Subcutaneous adipose tissue (tissue), 4 donors: ENCODE results near the gene ELMO2. TPM values are rescaled to one million over a fixed set of nuclear protein-coding genes. Genes with fewer than 3 reads are reported as not detected.

Experiments used
- CTCF ChIP-seq: fragments of 450-650 bp; IDR thresholded peaks from one replicate; pipeline ENCODE4 v1.5.1; 2016; ENCODE audit warnings: low read depth, mild to moderate bottlenecking, control low read depth, antibody characterized with exemption, moderate library complexity
- total RNA-seq, 4 donors: library from RNA; depleted of rRNA; stranded (reverse); fragments of >200 nt; gene quantifications; one replicate each; pipeline ENCODE4 v1.1.0, GENCODE V29; 2016

Gene ELMO2
- total RNA-seq, 4 donors from 2014 or later = 37.3 to 54.7 (median 44.0) TPM

- no peak for TF ChIP-seq CTCF
These were observed 39.2 kb downstream of the ELMO2 start for GRCh38 chr20:46367234-46367633.

- no peak for TF ChIP-seq CTCF
These were observed 39.6 kb downstream of the ELMO2 start for GRCh38 chr20:46366826-46367225.

DNA sequence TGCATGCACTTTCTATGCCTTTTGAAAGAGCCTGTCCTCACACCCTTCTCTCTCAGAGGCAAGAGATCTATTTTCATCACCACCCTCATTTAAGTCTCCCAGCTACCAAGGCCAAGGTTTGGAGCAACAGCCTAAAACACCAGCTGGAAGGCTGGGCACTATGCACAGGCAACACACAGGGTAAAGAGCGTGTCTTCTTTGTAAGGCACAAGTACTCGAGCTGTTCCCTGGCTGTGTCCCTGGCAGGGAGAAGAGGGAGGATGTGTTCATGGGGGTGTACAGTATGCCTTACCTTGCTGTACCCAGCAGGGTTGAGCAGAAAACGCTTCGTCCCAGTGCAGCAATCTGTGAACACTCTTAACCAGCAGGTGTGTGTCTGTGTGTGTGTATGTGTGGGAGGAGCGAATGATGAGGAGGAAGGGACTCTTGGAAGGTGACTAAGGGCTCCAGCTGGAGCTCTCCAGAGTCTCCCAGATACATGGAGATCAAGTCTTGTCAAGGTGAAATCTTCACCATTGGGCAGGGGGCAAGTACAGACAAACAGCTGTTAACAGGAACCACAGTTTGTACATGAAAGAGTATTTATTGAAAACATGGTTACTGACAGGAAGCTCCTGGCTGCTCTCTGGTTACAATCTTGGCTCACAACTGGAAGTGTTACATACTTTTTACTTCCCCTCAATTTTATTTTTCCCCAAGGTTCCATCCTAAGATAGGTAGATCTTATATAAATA, 40.8 kb downstream of the ELMO2 start:
- no peak for TF ChIP-seq CTCF

- no peak for TF ChIP-seq CTCF
These were observed 41.5 kb downstream of the ELMO2 start for GRCh38 chr20:46364670-46365486.

DNA sequence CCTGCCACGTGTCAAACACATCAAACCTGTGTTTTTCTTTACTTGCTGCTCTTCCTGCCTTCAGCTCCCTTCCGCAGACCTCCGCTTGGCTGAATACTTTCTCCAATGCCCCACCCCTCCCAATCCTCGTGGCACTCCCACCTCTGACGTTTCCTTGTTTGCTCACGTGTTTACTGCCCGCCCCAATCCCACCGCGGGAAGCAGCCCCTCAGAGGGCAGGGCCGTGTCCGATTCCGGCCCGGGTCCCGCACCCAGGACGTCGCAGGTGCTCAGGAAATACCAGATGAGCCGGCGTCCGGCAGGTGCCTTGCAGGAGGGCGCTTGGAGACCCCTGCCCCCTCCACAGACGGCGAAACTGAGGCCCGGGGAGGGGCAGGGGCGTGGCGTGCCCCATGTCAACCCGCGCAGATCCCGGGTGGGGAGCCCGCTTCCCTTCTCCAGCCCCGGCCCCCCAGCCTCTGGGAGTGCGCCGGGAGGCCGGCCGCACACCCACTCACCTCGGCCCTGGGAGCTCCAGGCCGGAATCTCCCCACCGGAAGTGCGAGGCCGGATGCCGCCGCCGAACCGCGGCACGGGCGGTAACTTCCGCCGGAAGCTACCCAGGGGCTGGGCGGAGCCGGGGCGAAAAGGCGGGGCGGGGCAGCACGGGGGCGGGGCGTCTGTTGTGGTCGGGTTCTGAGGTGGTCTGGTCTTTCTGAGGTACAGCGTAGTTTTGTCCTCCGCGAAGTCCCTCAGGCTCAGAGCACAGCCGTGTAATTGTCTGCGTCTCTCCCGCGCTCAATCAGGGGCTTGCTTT, 42.3 kb downstream of the ELMO2 start:
- no peak for TF ChIP-seq CTCF

DNA sequence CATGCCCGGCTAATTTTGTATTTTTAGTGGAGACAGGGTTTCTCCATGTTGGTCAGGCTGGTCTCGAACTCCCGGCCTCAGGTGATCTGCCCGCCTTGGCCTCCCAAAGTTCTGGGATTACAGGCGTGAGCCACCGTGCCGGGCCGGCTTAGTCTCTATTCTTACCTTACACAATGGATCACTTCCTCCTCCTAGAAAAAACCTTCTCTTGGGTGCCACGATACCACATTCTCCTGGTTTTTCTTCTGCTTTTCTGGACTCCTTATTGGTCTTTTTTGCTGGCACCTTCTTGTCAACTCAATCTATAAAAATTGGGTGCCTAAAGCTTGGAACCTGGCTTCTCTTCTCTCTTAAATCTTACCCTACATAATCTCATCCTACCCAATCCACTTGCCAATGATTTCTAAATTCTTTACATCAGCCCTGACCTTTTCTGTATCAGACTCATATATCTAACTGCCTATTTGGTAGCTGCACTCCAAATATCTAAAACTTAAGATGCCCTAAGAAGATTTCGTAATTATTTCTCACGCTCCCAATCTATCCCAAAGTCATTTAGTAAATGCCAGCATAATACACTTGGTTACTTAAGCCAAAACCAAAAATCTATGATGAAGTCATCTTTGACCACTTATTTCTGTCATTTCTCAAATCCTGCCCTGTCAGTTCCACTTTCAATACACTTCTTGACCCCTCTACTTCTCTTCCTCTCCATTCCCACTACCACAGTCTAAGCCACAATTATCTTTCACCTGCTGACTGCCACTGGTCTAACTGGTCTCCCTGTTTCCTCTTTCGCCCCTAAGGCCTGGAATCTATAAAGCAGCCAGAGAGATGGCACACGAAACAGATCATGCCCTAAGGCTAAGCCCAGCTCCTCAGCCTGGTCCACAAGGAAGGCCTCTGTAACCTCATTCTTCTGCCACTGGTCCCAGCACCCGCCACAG, 43.2 kb downstream of the ELMO2 start:
- TF ChIP-seq CTCF = no peak
